GM19351 (cell line): ENCODE results near the gene MYO18B.

Experiments
- ATAC-seq: cut with Tn5 transposase; IDR thresholded peaks from one replicate; pipeline ENCODE4 v1.9.1; 2021; ENCODE audit warnings: mild to moderate bottlenecking, moderate library complexity; ENCODE audit not compliant: unreplicated experiment

The MYO18B gene

GRCh38 chr22:25930788-25931310, 188.9 kb downstream of the MYO18B start:
- ATAC-seq = no peak

- no peak for ATAC-seq
Measured at GRCh38 chr22:25933158-25933788, 191.3 kb downstream of the MYO18B start.

GRCh38 chr22:25935266-25936058, 193.5 kb downstream of the MYO18B start:
- ATAC-seq = no peak

- no peak for ATAC-seq
Measured at GRCh38 chr22:25938151-25938550, 196.2 kb downstream of the MYO18B start.

GRCh38 chr22:25939384-25939783, 197.4 kb downstream of the MYO18B start:
- no peak for ATAC-seq

- no peak for ATAC-seq
Measured at GRCh38 chr22:25940479-25940878, 198.5 kb downstream of the MYO18B start.

- ATAC-seq = no peak
Measured at GRCh38 chr22:25941365-25941960, 199.5 kb downstream of the MYO18B start.

- ATAC-seq = no peak
Measured at GRCh38 chr22:25942115-25942855, 200.3 kb downstream of the MYO18B start.

GRCh38 chr22:25942856-25943411, 200.9 kb downstream of the MYO18B start:
- no peak for ATAC-seq

GRCh38 chr22:25950111-25950510, 208.1 kb downstream of the MYO18B start:
- ATAC-seq = no peak

GRCh38 chr22:25953276-25953675, 211.3 kb downstream of the MYO18B start:
- ATAC-seq = no peak

GRCh38 chr22:25953919-25954318, 211.9 kb downstream of the MYO18B start:
- no peak for ATAC-seq

GRCh38 chr22:25955323-25955722, 213.3 kb downstream of the MYO18B start:
- ATAC-seq = no peak

- ATAC-seq = no peak
Measured at GRCh38 chr22:25956801-25957200, 214.8 kb downstream of the MYO18B start.

GRCh38 chr22:25959818-25960774, 218.1 kb downstream of the MYO18B start:
- ATAC-seq = no peak

- no peak for ATAC-seq
Measured at GRCh38 chr22:25961699-25962098, 219.7 kb downstream of the MYO18B start.

- ATAC-seq = no peak
Measured at GRCh38 chr22:25962711-25963110, 220.7 kb downstream of the MYO18B start.

GRCh38 chr22:25964961-25965730, 223.2 kb downstream of the MYO18B start:
- ATAC-seq = no peak

- no peak for ATAC-seq
Measured at GRCh38 chr22:25966448-25966913, 224.5 kb downstream of the MYO18B start.
